ENCODE measurements around the gene FLVCR1. TPM values are rescaled to one million over a fixed set of nuclear protein-coding genes. Genes with fewer than 3 reads are reported as not detected.
A peak's percentile ranks its signal among the peaks of the same experiment; 100 is the strongest.

Gene FLVCR1
- polyA plus RNA-seq, 4 donors: 4.4 to 30.1 (median 14.1) TPM

GRCh38 chr1:212926372-212926771 lies 68.3 kb downstream of the FLVCR1 start:
- FAIRE-seq: no peak
- Histone ChIP-seq H3K4me3 (ENCODE audit: low read depth in 1 of 3, low read length in 3 of 3) (no peak overlapping the region), H3K36me3 (ENCODE audit: control insufficient read depth in 3 of 3, insufficient read depth in 2 of 3, low read depth in 1 of 3, low read length in 3 of 3) (no peaks in the 10 kb centered on the region), H3K27me3 (ENCODE audit: control insufficient read depth in 3 of 3, insufficient read depth in 3 of 3, low read length in 3 of 3) (no peaks in the 10 kb centered on the region), H3K27ac (ENCODE audit: low read depth in 1 of 3, low read length in 2 of 3) (no peak overlapping the region), H3K9me3 (ENCODE audit: control insufficient read depth in 2 of 2, insufficient read depth in 1 of 2, low read depth in 1 of 2, low read length in 1 of 2) (no peaks in the 10 kb centered on the region), H3K4me1 (ENCODE audit: control insufficient read depth in 3 of 3, insufficient read depth in 2 of 3, low read depth in 1 of 3, low read length in 2 of 3) (no peaks in the 10 kb centered on the region)
- no peak for DNase-seq
- WGBS, 3 donors: 77 to 85% (median 79%) methylated on average over 6 of the region's 6 CpGs

DNA sequence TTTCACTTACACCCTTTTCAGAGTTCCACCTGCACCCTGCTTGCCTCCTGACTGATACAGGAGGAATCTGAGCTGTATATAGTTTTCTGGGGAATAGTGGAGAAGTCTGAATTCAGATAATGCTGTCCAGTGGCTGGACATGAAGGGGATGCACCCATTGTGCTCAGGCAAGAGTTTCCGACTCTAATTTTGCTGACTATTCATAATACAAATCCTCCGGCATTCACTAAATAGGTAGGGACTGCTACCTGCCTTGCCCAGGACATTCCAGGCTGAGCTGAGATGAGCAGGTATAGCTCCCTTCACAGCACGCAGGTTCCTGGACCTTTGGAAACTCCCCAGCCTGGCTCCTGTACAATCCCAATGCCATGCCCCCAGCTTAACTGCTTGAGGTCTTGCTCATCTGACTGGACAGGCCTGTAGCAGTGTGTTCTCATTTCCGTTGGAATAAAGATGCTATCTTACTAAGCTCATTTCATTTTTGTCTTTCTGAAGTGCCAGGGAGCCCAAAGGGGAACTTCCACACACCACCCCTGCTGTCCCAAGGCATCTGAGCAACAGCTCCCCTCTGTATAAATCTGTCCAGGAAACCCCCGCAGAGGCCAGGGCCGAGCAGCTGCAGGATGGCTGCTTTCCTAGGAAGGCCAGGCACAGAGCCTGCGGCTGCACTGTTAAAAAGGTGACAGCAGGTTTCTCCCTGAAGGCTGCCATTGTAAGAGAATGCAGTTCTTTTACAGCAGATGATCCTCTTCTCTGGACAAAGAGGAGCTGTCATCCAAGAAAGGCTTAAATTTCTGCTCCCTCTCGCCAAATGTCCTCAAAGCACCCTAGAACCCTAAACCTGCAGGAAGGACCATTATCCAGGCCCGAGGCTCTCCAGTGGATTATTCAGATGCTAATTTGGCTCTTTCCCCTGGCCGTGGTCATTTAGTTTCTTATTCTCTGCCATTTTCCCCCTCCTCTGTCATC lies 70.5 kb downstream of the FLVCR1 start:
- Histone ChIP-seq H3K4me3 (ENCODE audit: low read depth in 1 of 3, low read length in 3 of 3) (no peak overlapping the region), H3K4me1 (ENCODE audit: control insufficient read depth in 3 of 3, insufficient read depth in 2 of 3, low read depth in 1 of 3, low read length in 2 of 3) (no peaks in the 10 kb centered on the region), H3K27ac (ENCODE audit: low read depth in 1 of 3, low read length in 2 of 3) (no peak overlapping the region), H3K27me3 (ENCODE audit: control insufficient read depth in 3 of 3, insufficient read depth in 3 of 3, low read length in 3 of 3) (no peaks in the 10 kb centered on the region), H3K9me3 (ENCODE audit: control insufficient read depth in 2 of 2, insufficient read depth in 1 of 2, low read depth in 1 of 2, low read length in 1 of 2) (no peaks in the 10 kb centered on the region), H3K36me3 (ENCODE audit: control insufficient read depth in 3 of 3, insufficient read depth in 2 of 3, low read depth in 1 of 3, low read length in 3 of 3) (no peaks in the 10 kb centered on the region)
- DNase-seq (no peak), FAIRE-seq (no peak)
- WGBS, 3 donors: 55 to 83% (median 76%) methylated on average over 10 of the region's 10 CpGs

DNA sequence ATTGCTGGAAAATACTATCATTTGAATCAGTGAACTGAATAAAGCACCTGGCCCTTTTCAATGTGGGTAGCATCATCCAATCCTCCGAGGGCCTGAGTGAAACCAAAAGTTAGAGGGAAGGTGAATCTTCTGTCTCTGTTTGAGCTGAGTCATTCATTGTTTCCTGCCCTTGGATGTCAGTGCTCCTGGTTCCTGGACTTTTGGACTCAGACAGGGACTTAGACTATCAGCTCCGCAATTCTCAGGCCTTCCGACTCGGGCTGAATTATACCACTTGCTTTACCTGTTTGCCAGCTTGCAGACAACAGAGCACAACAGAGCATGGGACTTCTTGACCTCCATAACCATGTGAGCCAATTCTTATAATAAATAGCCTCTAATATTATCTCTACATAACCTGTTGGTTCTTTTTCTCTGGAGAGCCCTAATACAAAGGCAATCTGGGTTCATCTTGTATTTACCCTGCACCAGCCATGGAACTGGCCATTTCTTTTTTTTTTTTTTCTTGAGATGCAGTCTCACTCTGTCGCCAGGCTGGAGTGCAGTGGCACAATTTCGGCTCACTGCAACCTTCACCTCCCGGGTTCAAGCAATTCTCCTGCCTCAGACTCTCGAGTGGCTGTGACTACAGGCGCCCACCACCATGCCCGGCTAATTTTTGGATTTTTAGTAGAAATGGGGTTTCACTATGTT lies 73.1 kb downstream of the FLVCR1 start:
- no peak for FAIRE-seq

GRCh38 chr1:212933815-212934471 lies 75.9 kb downstream of the FLVCR1 start:
- Histone ChIP-seq H3K27ac (ENCODE audit: low read depth in 1 of 3, low read length in 2 of 3) (no peak overlapping the region), H3K4me1 (ENCODE audit: control insufficient read depth in 3 of 3, insufficient read depth in 2 of 3, low read depth in 1 of 3, low read length in 2 of 3) (no peaks in the 10 kb centered on the region), H3K27me3 (ENCODE audit: control insufficient read depth in 3 of 3, insufficient read depth in 3 of 3, low read length in 3 of 3) (no peaks in the 10 kb centered on the region), H3K36me3 (ENCODE audit: control insufficient read depth in 3 of 3, insufficient read depth in 2 of 3, low read depth in 1 of 3, low read length in 3 of 3) (no peaks in the 10 kb centered on the region), H3K4me3 (ENCODE audit: low read depth in 1 of 3, low read length in 3 of 3) (no peak overlapping the region), H3K9me3 (ENCODE audit: control insufficient read depth in 2 of 2, insufficient read depth in 1 of 2, low read depth in 1 of 2, low read length in 1 of 2) (no peaks in the 10 kb centered on the region)
- WGBS, 3 donors: 85 to 100% (median 89%) methylated on average over 1 of the region's 1 CpG
- DNase-seq (no peak), FAIRE-seq (no peak)

More for the DNA sequence above, 73.1 kb downstream of the FLVCR1 start:
- Histone ChIP-seq H3K4me1 (ENCODE audit: control insufficient read depth in 3 of 3, insufficient read depth in 2 of 3, low read depth in 1 of 3, low read length in 2 of 3) (no peaks in the 10 kb centered on the region), H3K27me3 (ENCODE audit: control insufficient read depth in 3 of 3, insufficient read depth in 3 of 3, low read length in 3 of 3) (no peaks in the 10 kb centered on the region), H3K27ac (ENCODE audit: low read depth in 1 of 3, low read length in 2 of 3) (peak overlapping the region in 1 of 3 donors; percentile 16), H3K9me3 (ENCODE audit: control insufficient read depth in 2 of 2, insufficient read depth in 1 of 2, low read depth in 1 of 2, low read length in 1 of 2) (no peaks in the 10 kb centered on the region), H3K36me3 (ENCODE audit: control insufficient read depth in 3 of 3, insufficient read depth in 2 of 3, low read depth in 1 of 3, low read length in 3 of 3) (no peaks in the 10 kb centered on the region), H3K4me3 (ENCODE audit: low read depth in 1 of 3, low read length in 3 of 3) (no peak overlapping the region)
- peak; percentile 64 to 84 for DNase-seq
- 61 to 72% (median 69%) methylated on average over 10 of the region's 10 CpGs for WGBS, 3 donors

GRCh38 chr1:212935387-212935981 lies 77.4 kb downstream of the FLVCR1 start:
- H3K36me3 ChIP-seq (ENCODE audit: control insufficient read depth in 3 of 3, insufficient read depth in 2 of 3, low read depth in 1 of 3, low read length in 3 of 3): no peaks in the 10 kb centered on the region
- H3K4me3 ChIP-seq (ENCODE audit: low read depth in 1 of 3, low read length in 3 of 3): no peak overlapping the region
- FAIRE-seq (no peak), DNase-seq (no peak)
- WGBS, 3 donors: 80 to 86% (median 83%) methylated on average over 7 of the region's 7 CpGs
- no peaks in the 10 kb centered on the region for H3K27me3 ChIP-seq (ENCODE audit: control insufficient read depth in 3 of 3, insufficient read depth in 3 of 3, low read length in 3 of 3)
- H3K9me3 ChIP-seq (ENCODE audit: control insufficient read depth in 2 of 2, insufficient read depth in 1 of 2, low read depth in 1 of 2, low read length in 1 of 2): peaks cover 0 to under 1% of the 10 kb centered on the region in 2 donors
- H3K4me1 ChIP-seq (ENCODE audit: control insufficient read depth in 3 of 3, insufficient read depth in 2 of 3, low read depth in 1 of 3, low read length in 2 of 3): no peaks in the 10 kb centered on the region
- no peak overlapping the region for H3K27ac ChIP-seq (ENCODE audit: low read depth in 1 of 3, low read length in 2 of 3)

DNA sequence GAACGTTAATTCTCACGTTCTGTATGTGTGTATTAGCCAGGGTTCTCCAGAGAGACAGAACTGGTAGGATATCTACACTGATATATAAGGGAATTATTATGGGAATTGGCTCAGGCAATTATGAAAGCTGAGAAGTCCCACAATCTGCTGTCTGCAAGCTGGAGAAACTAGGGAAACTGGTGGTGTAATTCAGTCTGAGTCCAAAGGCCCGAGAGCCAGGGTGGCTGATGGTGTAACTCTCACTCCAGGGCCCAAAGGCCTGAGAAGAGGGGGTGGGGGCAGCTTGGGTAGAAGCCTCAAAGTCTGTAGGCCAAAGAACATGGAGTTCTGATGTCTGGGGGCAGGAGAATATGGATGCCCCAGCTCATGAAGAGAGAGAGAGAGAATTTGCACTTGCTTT lies 79.0 kb downstream of the FLVCR1 start:
- Histone ChIP-seq H3K27ac (ENCODE audit: low read depth in 1 of 3, low read length in 2 of 3) (no peak overlapping the region), H3K4me3 (ENCODE audit: low read depth in 1 of 3, low read length in 3 of 3) (no peak overlapping the region), H3K36me3 (ENCODE audit: control insufficient read depth in 3 of 3, insufficient read depth in 2 of 3, low read depth in 1 of 3, low read length in 3 of 3) (no peaks in the 10 kb centered on the region), H3K9me3 (ENCODE audit: control insufficient read depth in 2 of 2, insufficient read depth in 1 of 2, low read depth in 1 of 2, low read length in 1 of 2) (peaks cover 0 to 4% of the 10 kb centered on the region in 2 donors), H3K4me1 (ENCODE audit: control insufficient read depth in 3 of 3, insufficient read depth in 2 of 3, low read depth in 1 of 3, low read length in 2 of 3) (no peaks in the 10 kb centered on the region), H3K27me3 (ENCODE audit: control insufficient read depth in 3 of 3, insufficient read depth in 3 of 3, low read length in 3 of 3) (no peaks in the 10 kb centered on the region)
- DNase-seq (peak in 1 of 2 donors; percentile 55), FAIRE-seq (no peak)
- 95 to 96% (median 96%) methylated on average over 3 of the region's 3 CpGs for WGBS, 3 donors

GRCh38 chr1:212938846-212939245 lies 80.8 kb downstream of the FLVCR1 start:
- H3K27ac ChIP-seq (ENCODE audit: low read depth in 1 of 3, low read length in 2 of 3): no peak overlapping the region
- no peaks in the 10 kb centered on the region for H3K36me3 ChIP-seq (ENCODE audit: control insufficient read depth in 3 of 3, insufficient read depth in 2 of 3, low read depth in 1 of 3, low read length in 3 of 3)
- H3K4me1 ChIP-seq (ENCODE audit: control insufficient read depth in 3 of 3, insufficient read depth in 2 of 3, low read depth in 1 of 3, low read length in 2 of 3): no peaks in the 10 kb centered on the region
- H3K4me3 ChIP-seq (ENCODE audit: low read depth in 1 of 3, low read length in 3 of 3): no peak overlapping the region
- no peaks in the 10 kb centered on the region for H3K27me3 ChIP-seq (ENCODE audit: control insufficient read depth in 3 of 3, insufficient read depth in 3 of 3, low read length in 3 of 3)
- DNase-seq (no peak), FAIRE-seq (no peak)
- WGBS, 3 donors: 91 to 95% (median 92%) methylated on average over 6 of the region's 6 CpGs
- H3K9me3 ChIP-seq (ENCODE audit: control insufficient read depth in 2 of 2, insufficient read depth in 1 of 2, low read depth in 1 of 2, low read length in 1 of 2): peaks cover 0 to 7% of the 10 kb centered on the region in 2 donors

GRCh38 chr1:212941452-212941851 lies 83.4 kb downstream of the FLVCR1 start:
- 92 to 95% (median 94%) methylated on average over 1 of the region's 1 CpG for WGBS, 3 donors
- Histone ChIP-seq H3K36me3 (ENCODE audit: control insufficient read depth in 3 of 3, insufficient read depth in 2 of 3, low read depth in 1 of 3, low read length in 3 of 3) (no peaks in the 10 kb centered on the region), H3K27me3 (ENCODE audit: control insufficient read depth in 3 of 3, insufficient read depth in 3 of 3, low read length in 3 of 3) (no peaks in the 10 kb centered on the region), H3K9me3 (ENCODE audit: control insufficient read depth in 2 of 2, insufficient read depth in 1 of 2, low read depth in 1 of 2, low read length in 1 of 2) (peaks cover 0 to 7% of the 10 kb centered on the region in 2 donors), H3K27ac (ENCODE audit: low read depth in 1 of 3, low read length in 2 of 3) (no peak overlapping the region), H3K4me3 (ENCODE audit: low read depth in 1 of 3, low read length in 3 of 3) (no peak overlapping the region), H3K4me1 (ENCODE audit: control insufficient read depth in 3 of 3, insufficient read depth in 2 of 3, low read depth in 1 of 3, low read length in 2 of 3) (no peaks in the 10 kb centered on the region)
- FAIRE-seq (no peak), DNase-seq (no peak)
